NCI-H2029 (cell line): ENCODE measurements around the gene RBM46.
"Not testable (repeated sequence)": the region's sequence is repeated elsewhere in the genome, so short reads cannot be mapped to it uniquely, and the experiment has no call there.

Experiments
- DNase-seq: peaks from one replicate; lab custom pipeline; 2025; lab: John Stamatoyannopoulos, UW

The RBM46 gene

DNA sequence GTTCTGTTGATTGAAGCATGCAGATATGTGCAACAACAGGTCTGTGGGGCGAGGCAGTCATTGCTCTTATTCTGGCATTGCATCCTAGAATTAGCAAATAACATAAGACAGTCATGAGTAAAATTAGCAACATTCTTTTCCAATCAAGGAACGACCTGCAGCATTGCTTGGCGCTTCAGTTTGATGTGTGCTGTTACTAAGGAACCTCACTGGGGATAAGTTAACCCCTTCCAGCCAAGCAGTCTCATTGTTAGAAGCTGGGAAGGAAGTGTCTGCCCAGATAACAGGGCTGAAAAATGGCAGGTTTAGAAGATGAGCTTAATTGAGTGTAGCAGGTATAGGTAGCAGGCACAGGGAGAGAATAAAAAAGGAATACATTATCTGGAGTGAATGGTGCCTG, 55.4 kb downstream of the RBM46 start:
- no peak for DNase-seq

DNA sequence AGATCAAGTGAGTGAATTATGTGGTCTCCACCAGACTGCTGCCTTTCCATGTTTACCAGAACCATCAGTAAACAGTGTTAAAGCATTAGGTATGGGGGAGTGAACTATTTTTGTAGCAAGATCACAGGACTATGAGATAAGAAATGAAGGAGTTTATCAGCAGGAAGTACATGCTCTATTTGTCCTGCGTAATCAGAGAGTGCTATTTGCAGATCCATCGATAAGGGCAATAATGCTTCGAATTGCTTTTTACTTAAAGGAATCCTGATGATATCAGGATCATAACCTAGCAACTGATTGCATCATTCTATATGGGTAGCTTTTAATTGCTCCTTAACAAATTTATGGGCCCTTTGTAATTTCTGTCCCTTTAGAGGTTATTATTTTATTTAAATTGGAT, 57.1 kb downstream of the RBM46 start:
- no peak for DNase-seq

DNA sequence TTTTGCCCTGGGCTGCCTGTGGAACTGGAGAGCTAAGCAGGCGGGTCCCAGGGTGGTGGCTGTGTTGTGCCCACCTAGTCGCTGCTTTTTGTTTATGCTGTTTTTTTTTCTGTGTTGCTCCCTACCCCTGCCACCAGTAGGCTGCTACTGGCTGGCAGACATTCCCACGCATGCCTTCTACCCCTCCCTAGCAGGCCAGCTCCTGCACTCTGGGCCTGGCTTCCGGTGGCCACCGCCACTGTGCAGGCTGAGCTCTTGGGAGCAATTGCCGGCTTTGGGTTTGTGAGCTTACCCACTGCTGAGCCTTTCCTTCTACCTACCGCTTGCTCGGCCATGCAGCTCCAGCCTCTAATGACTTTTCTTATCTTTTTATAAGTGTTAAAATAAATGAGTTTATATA, 57.6 kb downstream of the RBM46 start:
- no peak for DNase-seq

DNA sequence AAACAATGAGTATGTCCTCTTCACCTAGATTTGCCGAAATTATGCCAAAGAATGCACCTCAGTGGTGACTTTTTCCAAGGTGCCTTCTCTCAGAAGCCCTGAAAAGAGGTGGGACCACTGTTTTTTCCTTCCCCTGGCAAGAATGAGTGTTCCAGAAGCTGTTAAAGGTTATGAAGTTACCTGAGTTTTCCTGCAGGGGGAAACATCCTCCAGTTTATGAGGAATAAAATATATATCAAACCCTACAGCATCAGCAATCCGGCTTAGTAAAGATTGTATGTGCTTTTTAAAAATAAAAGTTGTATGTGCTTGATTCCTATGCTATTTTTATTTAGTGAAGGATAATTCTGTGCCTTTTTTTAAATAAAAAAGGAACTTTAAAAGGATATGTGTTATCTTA, 73.3 kb downstream of the RBM46 start:
- DNase-seq, result no peak

DNA sequence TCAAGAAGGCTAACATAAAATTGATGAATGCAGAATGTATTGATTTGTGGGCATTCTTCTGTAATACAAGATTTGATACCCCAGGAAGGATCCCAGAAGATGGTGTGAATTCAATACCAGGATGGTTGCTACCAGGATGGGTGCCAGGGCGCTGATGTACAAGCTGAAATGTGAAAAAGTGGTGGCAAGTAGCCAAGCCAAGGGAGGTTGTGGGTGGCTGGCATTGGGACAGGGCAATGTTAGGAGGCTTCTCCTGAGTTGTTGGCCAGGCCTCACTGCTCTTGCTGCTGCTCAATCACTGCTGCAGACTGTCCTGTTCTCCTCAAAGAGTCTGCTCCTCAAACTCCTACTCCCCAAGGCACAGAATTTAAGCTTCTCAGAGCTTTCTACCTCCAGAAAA, 77.1 kb downstream of the RBM46 start:
- no peak for DNase-seq

DNA sequence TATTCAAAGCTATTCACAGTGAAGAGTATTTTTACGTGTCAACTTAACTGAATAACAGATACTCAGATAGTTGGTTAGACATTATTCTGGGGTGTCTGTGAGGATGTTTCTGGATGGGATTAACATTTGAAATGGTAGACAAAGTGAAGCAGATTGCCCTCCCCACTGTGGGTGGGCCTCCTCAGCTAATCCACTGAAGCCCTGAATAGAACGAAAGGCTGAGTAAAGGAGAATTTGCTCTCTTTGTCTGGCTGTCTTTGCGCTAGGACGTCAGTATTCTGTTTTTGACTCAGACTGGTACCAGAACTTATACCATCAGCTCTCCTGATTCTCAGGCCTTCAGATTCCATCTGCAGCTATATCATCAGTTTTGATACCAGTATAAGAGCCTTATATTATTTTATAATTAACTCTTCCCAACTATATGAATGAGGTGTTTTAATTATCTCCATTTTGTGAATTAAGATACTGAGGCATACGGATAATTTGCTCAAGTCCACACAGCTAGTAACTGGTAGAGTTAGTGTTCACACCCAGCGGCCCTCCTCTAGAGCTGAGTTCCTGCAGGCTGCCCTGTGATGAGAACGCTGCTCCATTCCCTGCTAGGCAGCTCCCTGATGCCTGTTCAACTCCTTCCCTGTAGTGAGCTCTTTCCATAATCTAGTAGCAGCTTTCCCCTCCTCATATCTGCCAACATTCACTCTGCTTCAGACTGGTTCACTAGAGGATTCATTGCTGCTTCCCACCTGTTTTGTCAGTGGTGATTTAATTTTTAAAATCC, 87.5 kb downstream of the RBM46 start:
- DNase-seq, result no peak

DNA sequence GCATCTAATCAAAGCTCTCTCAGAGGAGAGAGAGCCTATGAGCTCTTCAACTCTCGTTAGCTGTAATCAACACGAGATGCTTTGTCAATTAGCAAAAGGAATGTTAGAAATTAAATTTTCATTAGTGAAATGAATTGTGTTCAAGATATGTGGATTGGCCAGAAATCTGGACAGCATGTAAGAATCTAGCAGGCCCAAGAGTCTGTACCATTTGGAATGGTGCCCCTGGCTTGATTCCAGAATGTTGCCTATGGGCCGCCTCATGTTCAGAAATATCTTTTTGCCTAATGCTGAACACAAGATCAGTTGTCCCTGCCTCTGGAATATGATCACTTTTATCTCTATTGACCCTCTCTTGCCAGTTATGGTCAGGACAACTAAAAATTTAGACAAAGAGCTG, 88.2 kb downstream of the RBM46 start:
- no peak for DNase-seq

DNA sequence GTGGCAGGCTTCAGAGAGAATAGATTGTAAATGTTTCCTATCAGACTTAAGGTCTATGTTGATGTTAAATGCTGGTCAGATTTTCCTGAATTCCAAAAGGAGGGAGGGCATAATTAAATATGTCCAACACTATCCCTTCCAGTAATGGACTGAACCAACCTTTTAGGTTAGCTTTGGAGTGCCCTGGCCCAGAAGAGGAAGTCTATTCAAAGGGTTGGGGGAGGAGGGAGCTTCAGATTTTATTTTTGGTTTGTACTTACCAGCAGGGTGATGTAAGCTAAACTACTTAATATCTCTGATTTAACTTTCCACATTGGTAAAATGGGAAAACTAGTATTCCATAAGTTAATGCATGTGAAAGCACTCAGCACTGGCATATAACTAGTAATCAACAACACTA, 91.1 kb downstream of the RBM46 start:
- DNase-seq, result no peak

DNA sequence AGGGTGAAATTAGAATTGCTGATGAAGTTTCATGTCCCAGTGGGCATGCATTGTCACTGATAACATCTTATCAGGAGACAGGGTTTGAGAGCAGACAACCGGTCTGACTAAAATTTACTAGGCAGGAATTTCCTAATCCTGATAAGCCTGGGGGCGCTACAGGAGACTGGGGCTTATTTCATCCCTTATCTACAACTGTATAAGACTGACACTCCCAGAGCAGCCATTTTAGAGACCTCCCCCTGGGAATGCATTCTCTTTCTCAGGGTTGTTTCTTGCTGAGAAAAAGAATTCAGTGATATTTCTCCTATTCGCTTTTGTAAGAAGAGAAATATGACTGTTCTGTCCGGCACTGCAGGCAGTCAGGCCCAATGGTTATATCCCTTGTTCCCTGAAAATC, 93.0 kb downstream of the RBM46 start:
- not testable (repeated sequence) for DNase-seq

DNA sequence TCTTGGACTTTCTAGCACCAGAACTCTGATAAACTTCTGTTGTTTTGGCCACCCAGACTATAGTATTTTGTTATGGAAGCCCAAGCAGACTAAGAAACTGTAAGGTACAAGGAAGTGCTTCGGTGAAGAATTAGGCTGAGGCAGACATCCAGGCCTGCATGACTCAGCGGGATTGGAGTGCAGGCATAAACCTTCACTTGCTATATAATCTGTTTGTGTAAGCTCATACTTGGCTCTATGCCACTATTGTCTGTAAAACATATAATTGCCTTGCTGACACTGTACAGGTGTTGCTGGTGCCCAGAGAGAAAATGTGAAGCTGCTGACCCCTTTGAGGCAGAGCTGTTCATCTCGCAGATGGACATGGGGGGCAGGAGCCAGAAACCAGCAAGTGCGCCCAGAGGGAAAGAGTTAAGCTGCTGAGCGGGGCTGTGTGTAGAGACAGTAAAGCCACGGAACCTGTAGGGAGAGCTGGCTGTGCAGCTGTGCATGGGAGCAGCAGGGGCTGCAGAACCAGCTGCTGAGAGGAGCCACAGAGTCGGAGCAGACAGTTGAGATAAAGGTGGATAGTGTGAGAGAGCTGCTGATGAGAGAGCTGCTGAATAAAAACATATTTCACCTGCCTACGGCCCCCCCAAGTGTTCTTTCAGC, 96.2 kb downstream of the RBM46 start:
- no peak for DNase-seq
